SK-N-SH treated with all-trans-retinoic acid at 6 μM for 48 hours (cell line): ENCODE data around the gene SLC49A3.
"Not testable (repeated sequence)": the region's sequence is repeated elsewhere in the genome, so short reads cannot be mapped to it uniquely, and the experiment has no call there.

Experiments
- ATAC-seq: fragments of 200-7000 bp; cut with Tn5 transposase; 3 replicates; pipeline ENCODE4 v1.9.1; 2020; ENCODE audit warnings: mild to moderate bottlenecking, moderate library complexity
- ARNTL ChIP-seq: fragments of 450-650 bp; formaldehyde crosslinking; IDR thresholded peaks from 2 replicates; pipeline ENCODE4 v1.5.0; 2020; ENCODE audit warnings: low read depth, mild to moderate bottlenecking, moderate library complexity, borderline replicate concordance
- BACH2 ChIP-seq: fragments of 250-450 bp; sonication (Bioruptor Pico); IDR thresholded peaks from 2 replicates; pipeline ENCODE4 v1.9.0; 2021; ENCODE audit warnings: mild to moderate bottlenecking, borderline replicate concordance
- CSDC2 ChIP-seq: fragments of 250-450 bp; sonication (Bioruptor Pico); IDR thresholded peaks from 2 replicates; pipeline ENCODE4 v1.5.0; 2020; ENCODE audit warnings: mild to moderate bottlenecking, moderate library complexity
- GLIS3 ChIP-seq: fragments of 250-450 bp; sonication (Bioruptor Pico); IDR thresholded peaks from 2 replicates; pipeline ENCODE4 v1.5.0; 2020; ENCODE audit warnings: mild to moderate bottlenecking, moderate library complexity
- ISL1 ChIP-seq: fragments of 250-450 bp; sonication (Bioruptor Pico); IDR thresholded peaks from 2 replicates; pipeline ENCODE4 v2.1.2; 2022; ENCODE audit warnings: mild to moderate bottlenecking, moderate library complexity
- OSR1 ChIP-seq: fragments of 250-450 bp; sonication (Bioruptor Pico); IDR thresholded peaks from 2 replicates; pipeline ENCODE4 v1.8.0; 2022; ENCODE audit warnings: moderate library complexity, mild to moderate bottlenecking, inconsistent platforms
- PPARA ChIP-seq: fragments of 250-450 bp; sonication (Bioruptor Pico); IDR thresholded peaks from 2 replicates; pipeline ENCODE4 v1.5.0; 2020; ENCODE audit warnings: mild to moderate bottlenecking, borderline replicate concordance
- RARB ChIP-seq: fragments of 250-450 bp; sonication (Bioruptor Pico); IDR thresholded peaks from 2 replicates; pipeline ENCODE4 v1.8.0; 2021; ENCODE audit warnings: mild to moderate bottlenecking, moderate library complexity
- SNAI2 ChIP-seq: fragments of 250-450 bp; sonication (Bioruptor Pico); IDR thresholded peaks from 2 replicates; pipeline ENCODE4 v1.5.0; 2020; ENCODE audit warnings: mild to moderate bottlenecking, moderate library complexity
- TCF4 ChIP-seq: fragments of 250-450 bp; sonication (Bioruptor Pico); IDR thresholded peaks from 2 replicates; pipeline ENCODE4 v1.8.0; 2021; ENCODE audit warnings: mild to moderate bottlenecking, moderate library complexity, borderline replicate concordance
- TOX ChIP-seq: fragments of 250-450 bp; sonication (Bioruptor Pico); IDR thresholded peaks from 2 replicates; pipeline ENCODE4 v1.8.0; 2021; ENCODE audit warnings: mild to moderate bottlenecking, moderate library complexity, borderline replicate concordance
- ZC3H10 ChIP-seq: fragments of 250-450 bp; sonication (Bioruptor Pico); IDR thresholded peaks from 2 replicates; pipeline ENCODE4 v1.5.1; 2021; ENCODE audit warnings: mild to moderate bottlenecking, moderate library complexity
- ZFP30 ChIP-seq: fragments of 450-650 bp; formaldehyde crosslinking; IDR thresholded peaks from 2 replicates; pipeline ENCODE4 v1.5.0; 2022; ENCODE audit warnings: mild to moderate bottlenecking, moderate library complexity
- ZNF565 ChIP-seq: fragments of 450-650 bp; formaldehyde crosslinking; conservative IDR thresholded peaks from 2 replicates; pipeline ENCODE4 v1.5.0; 2020; ENCODE audit warnings: low read depth, mild to moderate bottlenecking, moderate library complexity
- ZNF8 ChIP-seq: fragments of 450-650 bp; formaldehyde crosslinking; IDR thresholded peaks from 2 replicates; pipeline ENCODE4 v1.5.0; 2020; ENCODE audit warnings: mild to moderate bottlenecking, moderate library complexity
- TF ChIP-seq, protein P1 (sequence below): fragments of 250-450 bp; sonication (Bioruptor Pico); IDR thresholded peaks from 2 replicates; pipeline ENCODE4 v1.5.1; 2020; ENCODE audit warnings: low read depth, mild to moderate bottlenecking, moderate library complexity
- TF ChIP-seq, protein P2 (sequence below): fragments of 250-450 bp; sonication (Bioruptor Pico); IDR thresholded peaks from 2 replicates; pipeline ENCODE4 v1.8.0; 2021; ENCODE audit warnings: low read depth, mild to moderate bottlenecking, moderate library complexity, borderline replicate concordance
- TF ChIP-seq, protein P3 (sequence below): fragments of 250-450 bp; sonication (Bioruptor Pico); IDR thresholded peaks from 2 replicates; pipeline ENCODE4 v1.5.1; 2021; ENCODE audit warnings: mild to moderate bottlenecking, moderate library complexity
- TF ChIP-seq, protein P4 (sequence below): fragments of 250-450 bp; sonication (Bioruptor Pico); IDR thresholded peaks from 2 replicates; pipeline ENCODE4 v1.5.0; 2020; ENCODE audit warnings: mild to moderate bottlenecking, moderate library complexity
- TF ChIP-seq, protein P5 (sequence below): fragments of 250-450 bp; sonication (Bioruptor Pico); IDR thresholded peaks from 2 replicates; pipeline ENCODE4 v1.8.0; 2020; ENCODE audit warnings: mild to moderate bottlenecking, moderate library complexity, borderline replicate concordance

Gene SLC49A3

DNA sequence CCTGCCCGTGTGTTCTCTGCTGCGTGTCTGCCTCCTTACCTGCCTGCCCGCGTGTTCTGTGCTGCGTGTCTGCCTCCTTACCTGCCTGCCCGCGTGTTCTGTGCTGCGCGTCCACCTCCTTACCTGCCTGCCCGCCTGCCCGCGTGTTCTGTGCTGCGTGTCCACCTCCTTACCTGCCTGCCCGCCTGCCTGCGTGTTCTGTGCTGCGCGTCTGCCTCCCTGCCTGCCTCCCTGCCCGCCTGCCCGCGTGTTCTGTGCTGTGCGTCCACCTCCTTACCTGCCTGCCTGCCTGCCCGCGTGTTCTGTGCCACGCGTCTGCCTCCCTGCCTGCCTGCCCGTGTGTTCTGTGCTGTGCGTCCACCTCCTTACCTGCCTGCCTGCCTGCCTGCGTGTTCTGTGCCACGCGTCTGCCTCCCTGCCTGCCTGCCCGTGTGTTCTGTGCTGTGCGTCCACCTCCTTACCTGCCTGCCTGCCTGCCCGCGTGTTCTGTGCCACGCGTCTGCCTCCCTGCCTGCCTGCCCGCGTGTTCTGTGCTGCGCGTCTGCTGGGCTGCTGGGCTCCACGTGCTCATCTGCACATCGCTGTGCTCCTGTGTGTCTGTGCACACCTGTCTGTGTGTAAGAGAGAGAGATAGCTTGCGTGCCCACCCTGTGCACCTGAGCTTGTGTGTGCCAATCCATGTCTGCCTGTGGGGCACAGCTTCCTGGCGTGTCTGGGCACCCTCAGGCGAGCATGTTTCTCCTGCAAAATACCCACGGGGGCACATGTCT, 53.7 kb downstream of the SLC49A3 start:
- not testable (repeated sequence) for ATAC-seq

DNA sequence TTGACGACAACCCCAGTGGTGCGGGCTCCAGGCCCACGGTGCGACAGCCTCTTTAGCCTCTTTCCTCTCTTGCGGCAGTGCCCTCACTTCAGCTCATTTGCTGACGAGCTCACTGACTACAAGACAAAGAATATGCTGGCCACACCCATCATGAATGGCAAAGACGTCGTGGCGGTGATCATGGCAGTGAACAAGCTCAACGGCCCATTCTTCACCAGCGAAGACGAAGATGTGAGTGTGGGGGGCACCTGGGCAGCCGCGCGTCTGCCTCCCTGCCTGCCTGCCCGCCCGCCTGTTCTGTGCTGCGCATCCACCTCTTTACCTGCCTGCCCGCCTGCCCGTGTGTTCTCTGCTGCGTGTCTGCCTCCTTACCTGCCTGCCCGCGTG, 54.4 kb downstream of the SLC49A3 start:
- no peak for ATAC-seq
- TF ChIP-seq SNAI2 (CRISPR knock-in tag) (no peak), ZNF8 (no peak)

DNA sequence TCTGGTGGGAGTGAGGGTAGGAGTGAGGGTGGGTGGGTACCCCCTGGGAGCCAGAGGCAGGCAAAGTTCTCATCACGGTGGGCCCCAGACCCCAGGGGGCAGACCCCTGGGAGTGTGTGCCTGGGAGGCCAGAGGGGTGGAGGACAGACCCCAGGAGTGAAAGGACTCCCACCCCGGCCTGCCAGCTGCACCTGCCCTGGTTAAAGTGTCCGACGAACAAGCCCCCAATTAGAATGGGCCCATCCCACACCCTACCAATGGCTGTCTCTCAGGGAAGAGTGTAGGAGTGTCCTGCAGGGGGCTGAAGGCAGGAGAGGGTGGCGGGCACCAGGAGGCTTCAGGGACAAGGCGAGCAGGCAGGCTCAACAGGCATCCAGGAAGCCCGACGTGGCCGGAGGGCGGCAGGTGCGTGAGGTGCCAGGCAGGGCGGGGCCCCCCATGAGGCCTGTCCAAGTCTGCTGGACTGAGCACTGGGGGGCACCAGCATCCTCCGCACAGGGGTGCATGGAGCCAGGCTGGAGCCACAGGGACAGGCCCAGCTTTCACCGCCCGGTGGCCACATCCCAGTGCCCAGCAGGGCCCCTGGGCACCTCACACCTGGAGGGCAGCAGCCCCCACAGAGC, 54.9 kb downstream of the SLC49A3 start:
- ATAC-seq = no peak

DNA sequence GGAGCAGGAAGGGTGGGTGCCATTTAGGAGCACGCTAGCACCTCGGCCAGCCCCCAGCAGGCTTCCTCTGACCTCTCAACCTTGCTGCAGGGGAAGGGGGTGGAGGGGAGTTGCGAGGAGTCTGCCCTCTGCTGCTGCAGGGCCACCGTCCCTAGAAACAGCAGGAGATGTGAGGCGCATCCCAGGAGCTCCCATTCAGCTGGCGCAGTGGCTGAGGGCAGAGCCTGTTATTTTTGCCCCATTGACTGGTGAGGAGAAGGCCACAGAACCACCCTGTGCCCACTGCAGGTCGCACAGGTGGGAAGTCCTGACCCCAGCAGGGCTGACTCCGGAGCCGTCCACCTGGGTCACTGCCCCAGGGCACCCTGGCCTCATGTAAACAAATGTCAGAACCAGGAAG, 55.5 kb downstream of the SLC49A3 start:
- no peak for ATAC-seq
- no peak for TF ChIP-seq TCF4 (CRISPR knock-in tag)
- TF ChIP-seq PPARA = no peak
- TF ChIP-seq ZNF8 = no peak
- TF ChIP-seq, protein P1, sequence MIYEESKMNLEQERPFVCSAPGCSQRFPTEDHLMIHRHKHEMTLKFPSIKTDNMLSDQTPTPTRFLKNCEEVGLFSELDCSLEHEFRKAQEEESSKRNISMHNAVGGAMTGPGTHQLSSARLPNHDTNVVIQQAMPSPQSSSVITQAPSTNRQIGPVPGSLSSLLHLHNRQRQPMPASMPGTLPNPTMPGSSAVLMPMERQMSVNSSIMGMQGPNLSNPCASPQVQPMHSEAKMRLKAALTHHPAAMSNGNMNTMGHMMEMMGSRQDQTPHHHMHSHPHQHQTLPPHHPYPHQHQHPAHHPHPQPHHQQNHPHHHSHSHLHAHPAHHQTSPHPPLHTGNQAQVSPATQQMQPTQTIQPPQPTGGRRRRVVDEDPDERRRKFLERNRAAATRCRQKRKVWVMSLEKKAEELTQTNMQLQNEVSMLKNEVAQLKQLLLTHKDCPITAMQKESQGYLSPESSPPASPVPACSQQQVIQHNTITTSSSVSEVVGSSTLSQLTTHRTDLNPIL = no peak
- TF ChIP-seq RARB = no peak
- TF ChIP-seq, protein P2, sequence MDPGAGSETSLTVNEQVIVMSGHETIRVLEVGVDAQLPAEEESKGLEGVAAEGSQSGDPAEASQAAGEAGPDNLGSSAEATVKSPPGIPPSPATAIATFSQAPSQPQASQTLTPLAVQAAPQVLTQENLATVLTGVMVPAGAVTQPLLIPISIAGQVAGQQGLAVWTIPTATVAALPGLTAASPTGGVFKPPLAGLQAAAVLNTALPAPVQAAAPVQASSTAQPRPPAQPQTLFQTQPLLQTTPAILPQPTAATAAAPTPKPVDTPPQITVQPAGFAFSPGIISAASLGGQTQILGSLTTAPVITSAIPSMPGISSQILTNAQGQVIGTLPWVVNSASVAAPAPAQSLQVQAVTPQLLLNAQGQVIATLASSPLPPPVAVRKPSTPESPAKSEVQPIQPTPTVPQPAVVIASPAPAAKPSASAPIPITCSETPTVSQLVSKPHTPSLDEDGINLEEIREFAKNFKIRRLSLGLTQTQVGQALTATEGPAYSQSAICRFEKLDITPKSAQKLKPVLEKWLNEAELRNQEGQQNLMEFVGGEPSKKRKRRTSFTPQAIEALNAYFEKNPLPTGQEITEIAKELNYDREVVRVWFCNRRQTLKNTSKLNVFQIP (CRISPR knock-in tag) = no peak
- TF ChIP-seq, protein P3, sequence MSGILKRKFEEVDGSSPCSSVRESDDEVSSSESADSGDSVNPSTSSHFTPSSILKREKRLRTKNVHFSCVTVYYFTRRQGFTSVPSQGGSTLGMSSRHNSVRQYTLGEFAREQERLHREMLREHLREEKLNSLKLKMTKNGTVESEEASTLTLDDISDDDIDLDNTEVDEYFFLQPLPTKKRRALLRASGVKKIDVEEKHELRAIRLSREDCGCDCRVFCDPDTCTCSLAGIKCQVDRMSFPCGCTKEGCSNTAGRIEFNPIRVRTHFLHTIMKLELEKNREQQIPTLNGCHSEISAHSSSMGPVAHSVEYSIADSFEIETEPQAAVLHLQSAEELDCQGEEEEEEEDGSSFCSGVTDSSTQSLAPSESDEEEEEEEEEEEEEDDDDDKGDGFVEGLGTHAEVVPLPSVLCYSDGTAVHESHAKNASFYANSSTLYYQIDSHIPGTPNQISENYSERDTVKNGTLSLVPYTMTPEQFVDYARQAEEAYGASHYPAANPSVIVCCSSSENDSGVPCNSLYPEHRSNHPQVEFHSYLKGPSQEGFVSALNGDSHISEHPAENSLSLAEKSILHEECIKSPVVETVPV = no peak
- TF ChIP-seq, protein P4, sequence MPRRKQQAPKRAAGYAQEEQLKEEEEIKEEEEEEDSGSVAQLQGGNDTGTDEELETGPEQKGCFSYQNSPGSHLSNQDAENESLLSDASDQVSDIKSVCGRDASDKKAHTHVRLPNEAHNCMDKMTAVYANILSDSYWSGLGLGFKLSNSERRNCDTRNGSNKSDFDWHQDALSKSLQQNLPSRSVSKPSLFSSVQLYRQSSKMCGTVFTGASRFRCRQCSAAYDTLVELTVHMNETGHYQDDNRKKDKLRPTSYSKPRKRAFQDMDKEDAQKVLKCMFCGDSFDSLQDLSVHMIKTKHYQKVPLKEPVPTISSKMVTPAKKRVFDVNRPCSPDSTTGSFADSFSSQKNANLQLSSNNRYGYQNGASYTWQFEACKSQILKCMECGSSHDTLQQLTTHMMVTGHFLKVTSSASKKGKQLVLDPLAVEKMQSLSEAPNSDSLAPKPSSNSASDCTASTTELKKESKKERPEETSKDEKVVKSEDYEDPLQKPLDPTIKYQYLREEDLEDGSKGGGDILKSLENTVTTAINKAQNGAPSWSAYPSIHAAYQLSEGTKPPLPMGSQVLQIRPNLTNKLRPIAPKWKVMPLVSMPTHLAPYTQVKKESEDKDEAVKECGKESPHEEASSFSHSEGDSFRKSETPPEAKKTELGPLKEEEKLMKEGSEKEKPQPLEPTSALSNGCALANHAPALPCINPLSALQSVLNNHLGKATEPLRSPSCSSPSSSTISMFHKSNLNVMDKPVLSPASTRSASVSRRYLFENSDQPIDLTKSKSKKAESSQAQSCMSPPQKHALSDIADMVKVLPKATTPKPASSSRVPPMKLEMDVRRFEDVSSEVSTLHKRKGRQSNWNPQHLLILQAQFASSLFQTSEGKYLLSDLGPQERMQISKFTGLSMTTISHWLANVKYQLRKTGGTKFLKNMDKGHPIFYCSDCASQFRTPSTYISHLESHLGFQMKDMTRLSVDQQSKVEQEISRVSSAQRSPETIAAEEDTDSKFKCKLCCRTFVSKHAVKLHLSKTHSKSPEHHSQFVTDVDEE (CRISPR knock-in tag) = no peak
- TF ChIP-seq ISL1 (CRISPR knock-in tag) = no peak
- no peak for TF ChIP-seq SNAI2 (CRISPR knock-in tag)
- no peak for TF ChIP-seq GLIS3 (CRISPR knock-in tag)
- no peak for TF ChIP-seq CSDC2 (CRISPR knock-in tag)
- TF ChIP-seq, all 23 proteins: peak for 0

More for the DNA sequence above, 54.9 kb downstream of the SLC49A3 start:
- TF ChIP-seq ZFP30 (CRISPR knock-in tag) (no peak), OSR1 (no peak)
- TF ChIP-seq, protein P5, sequence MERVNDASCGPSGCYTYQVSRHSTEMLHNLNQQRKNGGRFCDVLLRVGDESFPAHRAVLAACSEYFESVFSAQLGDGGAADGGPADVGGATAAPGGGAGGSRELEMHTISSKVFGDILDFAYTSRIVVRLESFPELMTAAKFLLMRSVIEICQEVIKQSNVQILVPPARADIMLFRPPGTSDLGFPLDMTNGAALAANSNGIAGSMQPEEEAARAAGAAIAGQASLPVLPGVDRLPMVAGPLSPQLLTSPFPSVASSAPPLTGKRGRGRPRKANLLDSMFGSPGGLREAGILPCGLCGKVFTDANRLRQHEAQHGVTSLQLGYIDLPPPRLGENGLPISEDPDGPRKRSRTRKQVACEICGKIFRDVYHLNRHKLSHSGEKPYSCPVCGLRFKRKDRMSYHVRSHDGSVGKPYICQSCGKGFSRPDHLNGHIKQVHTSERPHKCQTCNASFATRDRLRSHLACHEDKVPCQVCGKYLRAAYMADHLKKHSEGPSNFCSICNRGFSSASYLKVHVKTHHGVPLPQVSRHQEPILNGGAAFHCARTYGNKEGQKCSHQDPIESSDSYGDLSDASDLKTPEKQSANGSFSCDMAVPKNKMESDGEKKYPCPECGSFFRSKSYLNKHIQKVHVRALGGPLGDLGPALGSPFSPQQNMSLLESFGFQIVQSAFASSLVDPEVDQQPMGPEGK = no peak

DNA sequence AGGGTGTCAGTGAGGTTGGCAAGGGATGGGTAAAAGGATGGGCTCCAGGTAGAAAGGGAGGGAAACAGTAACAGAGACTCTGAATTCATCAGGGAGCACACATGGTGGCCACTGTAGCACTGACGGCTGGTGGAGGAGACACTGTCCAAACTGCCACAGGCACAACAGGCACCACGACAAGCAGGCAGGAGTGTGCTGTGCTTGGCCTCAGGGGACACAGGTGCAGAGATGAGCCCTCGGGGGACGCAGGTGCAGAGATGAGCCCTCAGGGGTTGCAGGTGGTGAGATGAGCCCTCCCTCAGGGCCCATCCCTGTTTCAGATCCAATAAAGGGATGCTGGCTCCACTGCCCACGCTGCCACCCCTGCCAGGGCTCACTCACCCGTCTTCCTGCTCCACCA, 56.0 kb downstream of the SLC49A3 start:
- no peak for ATAC-seq
- TF ChIP-seq ZNF565 (CRISPR knock-in tag) (no peak), GLIS3 (CRISPR knock-in tag) (no peak), ZFP30 (CRISPR knock-in tag) (no peak), TOX (no peak), ZC3H10 (CRISPR knock-in tag) (no peak), RARB (no peak), ARNTL (CRISPR knock-in tag) (no peak), BACH2 (CRISPR knock-in tag) (no peak)
- TF ChIP-seq, protein P4 (CRISPR knock-in tag) = no peak
- TF ChIP-seq, protein P1 = no peak
